Uterus (tissue), 4 donors: ENCODE results near the gene ERI3. TPM values are rescaled to one million over a fixed set of nuclear protein-coding genes. Genes with fewer than 3 reads are reported as not detected.

Source experiments
- DNase-seq, 2 donors: peaks; one replicate each; pipeline ENCODE4 v3.0.0-alpha.2; 2019 to 2020
- H3K27ac ChIP-seq, 2 donors: fragments of 200-600 bp; sonication (generic); 1 replicate in 1 of 2; 2 replicates in 1 of 2; pipeline ENCODE4 v1.5.1; 2016 to 2018
- H3K27me3 ChIP-seq, 2 donors: fragments of 200-600 bp; sonication (generic); one replicate each; pipeline ENCODE4 v1.5.1; 2018 to 2019; ENCODE audit warnings: control low read depth in 1 of 2
- H3K36me3 ChIP-seq, 2 donors: fragments of 200-600 bp; sonication (generic); one replicate each; pipeline ENCODE4 v1.5.1; 2019; ENCODE audit warnings: control low read depth in 1 of 2
- H3K4me1 ChIP-seq, 2 donors: fragments of 200-600 bp; sonication (generic); one replicate each; pipeline ENCODE4 v1.5.1; 2018 to 2019; ENCODE audit warnings: control low read depth in 1 of 2
- H3K4me3 ChIP-seq, 2 donors: fragments of 200-600 bp; sonication (generic); 1 replicate in 1 of 2; 2 replicates in 1 of 2; pipeline ENCODE4 v1.5.1; 2018 to 2019; ENCODE audit warnings: mild to moderate bottlenecking in 1 of 2
- H3K9me3 ChIP-seq, 2 donors: fragments of 200-600 bp; sonication (generic); one replicate each; pipeline ENCODE4 v1.5.1; 2019; ENCODE audit warnings: control low read depth in 1 of 2
- POLR2A ChIP-seq, 2 donors: fragments of 450-650 bp; IDR thresholded peaks; one replicate each; pipeline ENCODE4 v1.6.1; 2016; ENCODE audit warnings: antibody characterized with exemption in 2 of 2, mild to moderate bottlenecking in 1 of 2, moderate library complexity in 1 of 2
- intact Hi-C: fragments of 100-400 bp; cut with DNase I; formaldehyde crosslinking; loops from one replicate; pipeline ENCODE4 v1.15.1; 2023; ENCODE audit warnings: low total_unique reads
- total RNA-seq, 4 donors: library from RNA; depleted of rRNA in 3 of 4; stranded (reverse); fragments of >200 nt in 3 of 4; gene quantifications; one replicate each; pipeline versions ENCODE4 v1.1.0 to v1.2.4, GENCODE V29; 2014 to 2023
- TF ChIP-seq, protein P1 (sequence below), 4 experiments: fragments of 200-600 bp in 2 of 4; fragments of 450-650 bp in 2 of 4; sonication (generic) in 2 of 4; IDR thresholded peaks; one replicate each; pipeline ENCODE4 v1.5.1; 2016 to 2019; ENCODE audit warnings: antibody characterized with exemption in 4 of 4, mild to moderate bottlenecking in 2 of 4, moderate library complexity in 1 of 4
- donor health status: DM: yes; HTN: yes; CAD: no.

ERI3 gene
- total RNA-seq, 4 donors from 2014 or later: 9.5 to 58.2 (median 45.6) TPM

DNA sequence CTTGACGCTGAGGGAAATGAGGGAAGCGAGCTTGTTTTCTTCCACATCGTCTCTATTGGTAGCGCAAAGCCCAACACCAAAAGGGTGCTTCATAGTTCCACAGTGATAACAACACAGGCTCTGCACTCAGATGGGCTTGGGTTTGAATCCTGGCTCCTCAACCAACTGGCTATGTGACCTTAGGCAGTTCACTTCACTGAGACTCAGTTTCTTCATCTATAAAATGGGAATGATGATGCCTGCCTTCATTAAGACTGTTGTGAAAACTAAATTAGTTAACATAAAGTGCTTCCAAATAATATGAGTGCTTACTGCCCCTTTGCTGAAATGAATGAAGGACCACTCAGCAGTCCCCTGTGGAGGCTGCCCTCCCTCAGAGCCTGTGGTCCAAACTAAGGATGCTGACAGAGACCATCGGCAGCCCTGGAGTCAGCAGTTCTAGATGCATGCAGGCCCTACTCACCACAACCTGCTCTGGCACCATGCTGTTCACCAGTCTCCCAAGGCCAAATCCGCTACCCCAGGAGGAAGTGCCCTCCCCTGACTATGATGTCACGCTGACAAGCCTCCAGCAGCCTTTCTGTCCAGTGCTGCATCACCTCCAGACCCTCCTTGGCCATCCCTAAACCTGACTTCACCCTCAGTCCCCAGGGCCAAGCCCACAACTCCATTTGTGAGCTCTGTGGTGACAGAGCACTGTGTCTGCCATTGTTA lies 111.1 kb downstream of the ERI3 start:
- TF ChIP-seq, protein P1, sequence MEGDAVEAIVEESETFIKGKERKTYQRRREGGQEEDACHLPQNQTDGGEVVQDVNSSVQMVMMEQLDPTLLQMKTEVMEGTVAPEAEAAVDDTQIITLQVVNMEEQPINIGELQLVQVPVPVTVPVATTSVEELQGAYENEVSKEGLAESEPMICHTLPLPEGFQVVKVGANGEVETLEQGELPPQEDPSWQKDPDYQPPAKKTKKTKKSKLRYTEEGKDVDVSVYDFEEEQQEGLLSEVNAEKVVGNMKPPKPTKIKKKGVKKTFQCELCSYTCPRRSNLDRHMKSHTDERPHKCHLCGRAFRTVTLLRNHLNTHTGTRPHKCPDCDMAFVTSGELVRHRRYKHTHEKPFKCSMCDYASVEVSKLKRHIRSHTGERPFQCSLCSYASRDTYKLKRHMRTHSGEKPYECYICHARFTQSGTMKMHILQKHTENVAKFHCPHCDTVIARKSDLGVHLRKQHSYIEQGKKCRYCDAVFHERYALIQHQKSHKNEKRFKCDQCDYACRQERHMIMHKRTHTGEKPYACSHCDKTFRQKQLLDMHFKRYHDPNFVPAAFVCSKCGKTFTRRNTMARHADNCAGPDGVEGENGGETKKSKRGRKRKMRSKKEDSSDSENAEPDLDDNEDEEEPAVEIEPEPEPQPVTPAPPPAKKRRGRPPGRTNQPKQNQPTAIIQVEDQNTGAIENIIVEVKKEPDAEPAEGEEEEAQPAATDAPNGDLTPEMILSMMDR (IDR thresholded peaks at IDR 0.05): no peak
- TF ChIP-seq POLR2A (IDR thresholded peaks at IDR 0.05): no peak
- Histone ChIP-seq H3K27ac (no peak overlapping the region), H3K4me1 (peaks cover 0 to 10% of the 10 kb centered on the region in 2 donors), H3K4me3 (no peak overlapping the region), H3K36me3 (no peaks in the 10 kb centered on the region), H3K9me3 (no peaks in the 10 kb centered on the region), H3K27me3 (no peaks in the 10 kb centered on the region)
- intact Hi-C loops: no loop called here
- no peak for DNase-seq

DNA sequence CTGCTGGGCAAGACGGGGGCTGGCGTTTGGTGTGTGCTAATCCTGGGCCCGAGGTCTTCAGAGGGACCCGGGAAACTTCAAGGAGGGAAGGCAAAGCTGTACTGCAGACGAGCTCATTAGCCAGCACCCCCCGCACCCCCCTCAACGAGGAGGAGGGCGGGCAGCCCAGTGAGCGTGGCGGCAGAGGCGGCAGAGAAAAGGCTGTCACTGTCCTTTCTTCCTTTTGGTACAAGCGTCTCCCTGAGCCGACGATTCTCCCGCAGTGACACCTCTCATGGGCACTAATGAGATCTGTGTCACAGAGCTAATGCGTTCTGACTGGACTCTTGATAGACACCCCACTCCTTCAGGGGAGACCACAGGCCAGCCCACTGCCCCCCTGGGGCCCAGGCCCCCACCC lies 112.3 kb downstream of the ERI3 start:
- TF ChIP-seq, protein P1 (IDR thresholded peaks at IDR 0.05): no peak
- TF ChIP-seq POLR2A (IDR thresholded peaks at IDR 0.05): no peak

DNA sequence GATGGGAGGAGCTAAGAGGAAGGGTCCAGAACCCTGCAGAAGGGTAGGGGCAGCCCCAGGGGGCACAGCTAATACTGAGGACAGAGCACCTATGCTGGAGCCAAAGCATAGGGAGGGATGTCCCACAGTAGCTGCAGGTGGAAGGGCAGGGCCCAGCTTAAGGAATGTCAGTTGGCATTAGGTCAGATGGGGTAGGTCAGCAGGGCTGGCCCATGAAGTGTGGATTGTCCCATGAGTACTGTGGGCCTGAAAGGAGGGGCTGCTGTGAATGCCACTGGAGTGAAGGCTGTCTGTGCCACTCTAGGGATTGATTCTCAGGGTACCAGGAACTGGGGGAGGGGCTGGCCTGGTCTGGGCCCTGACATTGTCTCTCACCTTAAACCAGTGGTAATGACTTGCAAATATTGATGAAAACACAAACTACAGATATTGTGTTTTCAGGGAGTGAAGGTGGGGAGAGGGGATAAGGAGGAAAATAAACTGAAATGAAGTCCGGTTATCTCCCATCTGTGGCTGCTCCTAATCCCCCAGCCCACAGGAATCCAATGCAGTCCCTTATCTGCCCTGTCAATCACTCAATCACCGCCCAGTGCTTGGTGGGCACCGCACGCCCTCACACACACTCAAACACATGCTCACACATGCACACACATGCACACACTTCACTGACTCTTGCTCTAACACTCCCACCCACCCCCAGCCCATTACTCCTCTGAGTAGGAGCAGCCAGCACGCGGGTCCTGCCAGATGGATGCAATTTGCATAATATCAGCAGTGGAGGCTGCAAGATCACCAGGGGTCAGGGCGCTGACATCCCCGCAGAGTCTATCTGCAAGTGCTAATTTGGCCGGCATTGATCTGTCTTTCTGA lies 114.0 kb downstream of the ERI3 start:
- TF ChIP-seq, protein P1 (IDR thresholded peaks at IDR 0.05): no peak
- no peak for TF ChIP-seq POLR2A (IDR thresholded peaks at IDR 0.05)
- Histone ChIP-seq H3K27ac (peak overlapping the region; percentile 81), H3K36me3 (no peaks in the 10 kb centered on the region), H3K9me3 (no peaks in the 10 kb centered on the region), H3K4me3 (no peak overlapping the region), H3K27me3 (no peaks in the 10 kb centered on the region), H3K4me1 (peaks cover 7 to 20% of the 10 kb centered on the region in 2 donors)
- no peak for DNase-seq
- intact Hi-C loops: no loop called here

More for the DNA sequence above, 112.3 kb downstream of the ERI3 start:
- no peak for DNase-seq
- no peak overlapping the region for H3K4me3 ChIP-seq
- H3K27ac ChIP-seq: no peak overlapping the region
- H3K9me3 ChIP-seq: no peaks in the 10 kb centered on the region
- H3K27me3 ChIP-seq: no peaks in the 10 kb centered on the region
- no peaks in the 10 kb centered on the region for H3K36me3 ChIP-seq
- H3K4me1 ChIP-seq: peaks cover under 1 to 15% of the 10 kb centered on the region in 2 donors
- intact Hi-C loops: no loop called here

DNA sequence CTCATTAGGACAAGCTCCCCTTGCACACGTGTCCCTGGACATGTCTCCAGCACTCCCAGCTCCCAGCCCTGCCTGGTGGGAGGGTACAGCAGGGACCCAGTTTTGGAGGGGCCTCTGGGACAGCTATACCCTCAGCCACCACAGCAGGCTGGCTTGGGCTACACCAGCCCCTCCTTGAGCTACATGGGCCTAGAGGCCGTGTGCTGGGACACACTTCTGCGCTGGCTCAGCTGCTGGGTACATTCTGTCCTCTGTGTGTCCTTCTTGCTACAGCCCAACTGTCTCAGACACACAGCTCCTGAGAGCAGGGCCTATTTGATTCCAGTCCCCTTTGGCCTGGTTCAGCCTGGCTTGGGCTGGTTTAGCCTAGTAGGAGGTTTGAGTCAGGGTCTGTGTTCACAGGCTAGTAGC lies 115.1 kb downstream of the ERI3 start:
- peak; percentile 61 to 62 for DNase-seq
- intact Hi-C loops: no loop called here
- no peak for TF ChIP-seq POLR2A (IDR thresholded peaks at IDR 0.05)
- TF ChIP-seq, protein P1 (IDR thresholded peaks at IDR 0.05): no peak

More for the DNA sequence above, 115.1 kb downstream of the ERI3 start:
- Histone ChIP-seq H3K4me1 (peaks cover 7 to 20% of the 10 kb centered on the region in 2 donors), H3K27me3 (no peaks in the 10 kb centered on the region), H3K4me3 (no peak overlapping the region), H3K9me3 (no peaks in the 10 kb centered on the region), H3K36me3 (no peaks in the 10 kb centered on the region), H3K27ac (peak overlapping the region; percentile 81)
